Stomach (tissue), 9 donors: Measurements from ENCODE around the gene USP10. TPM values are rescaled to one million over a fixed set of nuclear protein-coding genes. Genes with fewer than 3 reads are reported as not detected.

ENCODE experiments used
- DNase-seq, 2 donors: peaks; one replicate each; pipeline versions ENCODE4 v3.0.0 to v3.0.0-alpha.2; 2013 to 2019
- H3K27ac ChIP-seq, 5 donors: fragments of 200-600 bp in 4 of 5; sonication (generic) in 4 of 5; one replicate each; pipeline ENCODE4 v1.5.1; 2013 to 2019; ENCODE audit warnings: mild to moderate bottlenecking in 1 of 5, moderate library complexity in 1 of 5
- H3K27me3 ChIP-seq, 3 donors: fragments of 200-600 bp; sonication (generic); one replicate each; pipeline ENCODE4 v1.5.1; 2017 to 2019; ENCODE audit warnings: mixed run types in 1 of 3
- H3K36me3 ChIP-seq, 4 donors: fragments of 200-600 bp; sonication (generic); 1 replicate in 3 of 4; 2 replicates in 1 of 4; pipeline ENCODE4 v1.5.1; 2016 to 2019
- H3K4me1 ChIP-seq, 4 donors: fragments of 200-600 bp; sonication (generic); one replicate each; pipeline ENCODE4 v1.5.1; 2016 to 2019
- H3K4me3 ChIP-seq, 4 donors: fragments of 200-600 bp; sonication (generic) in 3 of 4; one replicate each; pipeline ENCODE4 v1.5.1; 2016 to 2019; ENCODE audit warnings: mild to moderate bottlenecking in 1 of 4
- H3K9me3 ChIP-seq, 4 donors: fragments of 200-600 bp; sonication (generic); one replicate each; pipeline ENCODE4 v1.5.1; 2016 to 2019
- EP300 ChIP-seq: sonication (generic); formaldehyde crosslinking; IDR thresholded peaks from one replicate; pipeline ENCODE4 v1.6.1; 2017; ENCODE audit warnings: antibody characterized with exemption
- POLR2A ChIP-seq, 4 donors: fragments of 450-650 bp; IDR thresholded peaks; one replicate each; pipeline ENCODE4 v1.6.1; 2016; ENCODE audit warnings: antibody characterized with exemption in 4 of 4, control low read depth in 2 of 4, mild to moderate bottlenecking in 1 of 4, moderate library complexity in 1 of 4
- POLR2AphosphoS5 ChIP-seq, 3 donors: sonication (generic); formaldehyde crosslinking; IDR thresholded peaks; one replicate each; pipeline ENCODE4 v1.6.1; 2016; ENCODE audit warnings: antibody characterized with exemption in 3 of 3
- WGBS, 5 donors: extraction: QIAGEN DNeasy Blood & Tissue Kit in 3 of 5; methylation state at CpG; one replicate each; pipeline versions ENCODE4 v1.1.5 to v1.1.7; 2013 to 2018; 5-methylcytosine and 5-hydroxymethylcytosine counted together
- intact Hi-C: fragments of 100-400 bp; cut with DNase I; formaldehyde crosslinking; loops from one replicate; pipeline ENCODE4 v1.15.1; 2023; ENCODE audit warnings: low total_unique reads
- polyA plus RNA-seq, 3 donors: library from polyadenylated mRNA; stranded (reverse); fragments of 200-250 nt; gene quantifications; one replicate each; pipeline ENCODE4 v1.2.3, GENCODE V29; 2013
- total RNA-seq, 5 donors: library from RNA; depleted of rRNA; stranded (reverse); fragments of >200 nt; gene quantifications; one replicate each; pipeline versions ENCODE4 v1.1.0 to v1.2.3, GENCODE V29; 2014 to 2016
- TF ChIP-seq, protein P1 (sequence below), 7 experiments: fragments of 450-650 bp in 4 of 7; fragments of 200-600 bp in 3 of 7; sonication (generic) in 3 of 7; IDR thresholded peaks; one replicate each; pipeline ENCODE4 v1.5.1; 2016 to 2019; ENCODE audit warnings: antibody characterized with exemption in 7 of 7, control low read depth in 2 of 7, mild to moderate bottlenecking in 1 of 7
- donor health status: healthy with polysubstance abuse.
- donor health status: Bipolar disorder and iron deficiency.
- donor health status: healthy.

Gene USP10
- total and polyA plus RNA-seq, 8 donors: 17.1 to 183 (median 44.8) TPM

GRCh38 chr16:84815462-84815861 lies 115.7 kb downstream of the USP10 start:
- Histone ChIP-seq H3K4me1 (peaks cover 5 to 16% (median 14%) of the 10 kb centered on the region in 4 donors), H3K4me3 (no peak overlapping the region), H3K27me3 (peaks cover 0 to under 1% (median 0%) of the 10 kb centered on the region in 3 donors), H3K36me3 (no peaks in the 10 kb centered on the region), H3K27ac (peak overlapping the region in 1 of 5 donors; percentile 12), H3K9me3 (no peaks in the 10 kb centered on the region)
- 52 to 79% (median 65%) methylated on average over 7 of the region's 7 CpGs for WGBS, 5 donors
- DNase-seq: no peak
- TF ChIP-seq EP300 (no peak), POLR2AphosphoS5 (IDR thresholded peaks at IDR 0.05) (no peak)
- TF ChIP-seq, protein P1, sequence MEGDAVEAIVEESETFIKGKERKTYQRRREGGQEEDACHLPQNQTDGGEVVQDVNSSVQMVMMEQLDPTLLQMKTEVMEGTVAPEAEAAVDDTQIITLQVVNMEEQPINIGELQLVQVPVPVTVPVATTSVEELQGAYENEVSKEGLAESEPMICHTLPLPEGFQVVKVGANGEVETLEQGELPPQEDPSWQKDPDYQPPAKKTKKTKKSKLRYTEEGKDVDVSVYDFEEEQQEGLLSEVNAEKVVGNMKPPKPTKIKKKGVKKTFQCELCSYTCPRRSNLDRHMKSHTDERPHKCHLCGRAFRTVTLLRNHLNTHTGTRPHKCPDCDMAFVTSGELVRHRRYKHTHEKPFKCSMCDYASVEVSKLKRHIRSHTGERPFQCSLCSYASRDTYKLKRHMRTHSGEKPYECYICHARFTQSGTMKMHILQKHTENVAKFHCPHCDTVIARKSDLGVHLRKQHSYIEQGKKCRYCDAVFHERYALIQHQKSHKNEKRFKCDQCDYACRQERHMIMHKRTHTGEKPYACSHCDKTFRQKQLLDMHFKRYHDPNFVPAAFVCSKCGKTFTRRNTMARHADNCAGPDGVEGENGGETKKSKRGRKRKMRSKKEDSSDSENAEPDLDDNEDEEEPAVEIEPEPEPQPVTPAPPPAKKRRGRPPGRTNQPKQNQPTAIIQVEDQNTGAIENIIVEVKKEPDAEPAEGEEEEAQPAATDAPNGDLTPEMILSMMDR (IDR thresholded peaks at IDR 0.05): no peak
- intact Hi-C loops: no loop called here

DNA sequence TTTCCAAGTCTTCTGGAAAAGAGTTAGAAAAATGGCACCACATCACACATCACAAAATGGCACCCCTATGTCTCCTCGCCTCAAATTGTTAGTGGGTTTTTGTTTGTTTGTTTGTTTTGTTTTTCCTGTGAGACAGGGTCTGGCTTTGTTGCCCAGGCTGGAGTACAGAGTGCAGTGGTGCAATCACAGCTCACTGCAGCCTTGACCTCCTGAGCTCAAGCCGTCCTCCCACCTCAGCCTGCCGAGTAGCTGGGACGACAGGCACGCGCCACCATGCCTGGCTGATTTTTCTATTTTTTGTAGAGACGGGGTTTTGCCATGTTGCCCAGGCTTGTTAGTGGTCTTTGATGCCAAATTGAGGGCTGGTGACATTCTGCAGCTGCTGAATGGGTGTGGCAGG lies 116.2 kb downstream of the USP10 start:
- Histone ChIP-seq H3K9me3 (no peaks in the 10 kb centered on the region), H3K27me3 (peaks cover 0 to 5% (median 0%) of the 10 kb centered on the region in 3 donors), H3K4me1 (peaks cover 7 to 19% (median 15%) of the 10 kb centered on the region in 4 donors), H3K36me3 (no peaks in the 10 kb centered on the region), H3K4me3 (no peak overlapping the region), H3K27ac (peak overlapping the region in 1 of 5 donors; percentile 12)
- no peak for TF ChIP-seq POLR2A (IDR thresholded peaks at IDR 0.05)
- no peak for TF ChIP-seq EP300
- no peak for TF ChIP-seq POLR2AphosphoS5 (IDR thresholded peaks at IDR 0.05)
- TF ChIP-seq, protein P1 (IDR thresholded peaks at IDR 0.05): no peak
- no peak for DNase-seq
- WGBS, 5 donors: 76 to 94% (median 90%) methylated on average over 7 of the region's 7 CpGs
- intact Hi-C loops: no loop called here

- H3K9me3 ChIP-seq: no peaks in the 10 kb centered on the region
- H3K4me1 ChIP-seq: peaks cover 7 to 21% (median 17%) of the 10 kb centered on the region in 4 donors
- H3K27ac ChIP-seq: peak overlapping the region in 1 of 5 donors; percentile 12
- H3K36me3 ChIP-seq: no peaks in the 10 kb centered on the region
- H3K4me3 ChIP-seq: no peak overlapping the region
- DNase-seq: no peak
- intact Hi-C loops: no loop called here
- no peak for TF ChIP-seq EP300
- TF ChIP-seq, protein P1 (IDR thresholded peaks at IDR 0.05): no peak
- 79 to 89% (median 86%) methylated on average over 10 of the region's 10 CpGs for whole genome bisulfite sequencing, 5 donors
- peaks cover 0 to 5% (median 0%) of the 10 kb centered on the region in 3 donors for H3K27me3 ChIP-seq
These were observed 116.7 kb downstream of the USP10 start for GRCh38 chr16:84816485-84816884.

DNA sequence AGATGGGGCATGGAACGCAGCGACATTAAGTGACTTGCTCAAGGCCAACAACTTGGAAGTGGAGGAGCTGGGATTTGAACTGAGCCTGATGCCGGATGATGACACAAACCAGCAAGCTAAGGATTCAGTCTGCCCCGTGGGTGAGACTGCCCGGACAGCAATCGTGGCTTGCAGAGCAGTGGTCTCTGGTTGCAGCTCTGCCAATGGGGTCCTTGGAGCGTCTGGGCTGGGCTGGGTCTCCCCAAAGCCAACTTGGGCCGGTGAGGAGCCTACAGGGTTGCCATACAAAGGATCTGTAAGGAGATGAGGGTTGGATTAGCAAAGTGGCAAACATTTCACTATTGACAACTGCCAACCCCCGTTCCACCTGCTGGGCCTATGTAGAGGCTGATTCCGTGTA lies 117.4 kb downstream of the USP10 start:
- Histone ChIP-seq H3K4me1 (peaks cover 7 to 27% (median 20%) of the 10 kb centered on the region in 4 donors), H3K27ac (no peak overlapping the region), H3K36me3 (no peaks in the 10 kb centered on the region), H3K27me3 (peaks cover 0 to 5% (median 0%) of the 10 kb centered on the region in 3 donors), H3K9me3 (no peaks in the 10 kb centered on the region), H3K4me3 (no peak overlapping the region)
- TF ChIP-seq EP300 (no peak), POLR2A (IDR thresholded peaks at IDR 0.05) (no peak), POLR2AphosphoS5 (IDR thresholded peaks at IDR 0.05) (no peak)
- TF ChIP-seq, protein P1 (IDR thresholded peaks at IDR 0.05): no peak
- no peak for DNase-seq
- intact Hi-C loops: no loop called here
- WGBS, 5 donors: 81 to 88% (median 86%) methylated on average over 9 to 10 of the region's 10 CpGs
